GM23338 (cell line): Measurements from ENCODE around the gene BOK. TPM values are rescaled to one million over a fixed set of nuclear protein-coding genes. Genes with fewer than 3 reads are reported as not detected.

Source experiments
- ATAC-seq: fragments of 200-7000 bp; cut with Tn5 transposase; 3 replicates; pipeline ENCODE4 v1.9.1; 2020
- DNase-seq: peaks from one replicate; pipeline ENCODE4 v3.0.0-alpha.2; 2015; ENCODE audit warnings: low spot score
- H2AFZ ChIP-seq: fragments of 200-600 bp; sonication (generic); 2 replicates; pipeline ENCODE4 v1.8.0; 2016; ENCODE audit warnings: antibody characterized with exemption, mild to moderate bottlenecking, moderate library complexity
- H3F3A ChIP-seq: fragments of 200-600 bp; sonication (generic); replicated peaks from 2 replicates; pipeline ENCODE4 v1.8.0; 2017; ENCODE audit warnings: antibody characterized with exemption, mixed run types, low read depth
- H3K27ac ChIP-seq: fragments of 200-600 bp; sonication (generic); 2 replicates; pipeline ENCODE4 v1.6.1; 2016; ENCODE audit warnings: low read depth
- H3K27me3 ChIP-seq: fragments of 200-600 bp; sonication (generic); 2 replicates; pipeline ENCODE4 v1.8.0; 2016; ENCODE audit warnings: mild to moderate bottlenecking, mixed run types, moderate library complexity; ENCODE audit not compliant: insufficient read depth
- H3K36me3 ChIP-seq: fragments of 200-600 bp; sonication (generic); 2 replicates; pipeline ENCODE4 v1.8.0; 2016; ENCODE audit warnings: mild to moderate bottlenecking; ENCODE audit not compliant: insufficient read depth
- H3K4me1 ChIP-seq: fragments of 200-600 bp; sonication (generic); 2 replicates; pipeline ENCODE4 v1.8.0; 2016; ENCODE audit warnings: mild to moderate bottlenecking, moderate library complexity; ENCODE audit not compliant: insufficient read depth
- H3K4me2 ChIP-seq: fragments of 200-600 bp; sonication (generic); 2 replicates; pipeline ENCODE4 v1.7.1; 2017; ENCODE audit warnings: mixed run types
- H3K4me3 ChIP-seq: fragments of 200-600 bp; sonication (generic); 2 replicates; pipeline ENCODE4 v1.6.1; 2016; ENCODE audit warnings: mixed run types
- H3K79me2 ChIP-seq: fragments of 200-600 bp; sonication (generic); replicated peaks from 2 replicates; pipeline ENCODE4 v1.8.0; 2017; ENCODE audit warnings: mild to moderate bottlenecking; ENCODE audit not compliant: insufficient read depth
- H3K9me2 ChIP-seq: fragments of 200-600 bp; sonication (generic); 2 replicates; pipeline ENCODE4 v1.8.0; 2017; ENCODE audit not compliant: insufficient read depth
- H4K20me1 ChIP-seq: fragments of 200-600 bp; sonication (generic); replicated peaks from 2 replicates; pipeline ENCODE4 v1.8.0; 2017; ENCODE audit warnings: mild to moderate bottlenecking; ENCODE audit not compliant: insufficient read depth
- H3K27ac Mint-ChIP-seq: 2 replicates; pipeline ENCODE4 v1.8.0; 2020; ENCODE audit warnings: inconsistent platforms, mild to moderate bottlenecking, moderate library complexity, mixed read lengths
- H3K27me3 Mint-ChIP-seq: 3 replicates; pipeline ENCODE4 v1.8.0; 2022; ENCODE audit warnings: low read depth, mild to moderate bottlenecking, moderate library complexity, mixed read lengths, inconsistent platforms; ENCODE audit not compliant: insufficient read depth, poor library complexity
- H3K36me3 Mint-ChIP-seq: 3 replicates; pipeline ENCODE4 v1.8.0; 2021; ENCODE audit warnings: low read depth, mild to moderate bottlenecking, inconsistent platforms, moderate library complexity, mixed read lengths
- H3K4me1 Mint-ChIP-seq: 3 replicates; pipeline ENCODE4 v1.8.0; 2020; ENCODE audit warnings: mild to moderate bottlenecking, inconsistent platforms, mixed read lengths
- H3K4me3 Mint-ChIP-seq: 3 replicates; pipeline ENCODE4 v1.8.0; 2021; ENCODE audit warnings: moderate library complexity, mild to moderate bottlenecking, inconsistent platforms, mixed read lengths
- H3K9me3 Mint-ChIP-seq: 3 replicates; pipeline ENCODE4 v1.8.0; 2020; ENCODE audit warnings: moderate library complexity, mild to moderate bottlenecking, inconsistent platforms, mixed read lengths
- CREB1 ChIP-seq: fragments of 250-450 bp; sonication (Bioruptor Pico); IDR thresholded peaks from 2 replicates; pipeline ENCODE4 v1.5.0; 2020; ENCODE audit warnings: low read depth, mild to moderate bottlenecking, moderate library complexity
- EZH2 ChIP-seq: fragments of 200-600 bp; sonication (generic); IDR thresholded peaks from one replicate; pipeline ENCODE4 v1.8.0; 2017; ENCODE audit warnings: antibody characterized with exemption, mild to moderate bottlenecking, low read depth; ENCODE audit not compliant: unreplicated experiment
- EZH2phosphoT487 ChIP-seq: fragments of 200-600 bp; sonication (generic); IDR thresholded peaks from one replicate; pipeline ENCODE4 v1.8.1; 2018; ENCODE audit warnings: antibody characterized with exemption; ENCODE audit not compliant: unreplicated experiment
- JUNB ChIP-seq: IDR thresholded peaks from one replicate; pipeline ENCODE4 v1.6.1; 2016; ENCODE audit warnings: antibody characterized with exemption; ENCODE audit not compliant: unreplicated experiment
- POLR2AphosphoS5 ChIP-seq: IDR thresholded peaks from 2 replicates; pipeline ENCODE4 v1.6.1; 2016; ENCODE audit warnings: antibody characterized with exemption, low read depth
- polyA plus RNA-seq: library from polyadenylated mRNA; unstranded; fragments of >200 nt; fragmentation: Nextera tagmentation; extraction: Ambion mirVana; gene quantifications from 2 replicates; pipeline ENCODE4 v1.2.1, GENCODE V29; 2016
- total RNA-seq: library from RNA; depleted of rRNA; stranded (reverse); fragments of >200 nt; shearing (Covaris generic); gene quantifications from 2 replicates; pipeline ENCODE4 v1.2.3, GENCODE V29; 2014
- TF ChIP-seq, protein P1 (sequence below): IDR thresholded peaks from 2 replicates; pipeline ENCODE4 v1.6.1; 2016; ENCODE audit warnings: antibody characterized with exemption
- TF ChIP-seq, protein P2 (sequence below): IDR thresholded peaks from one replicate; pipeline ENCODE4 v1.6.1; 2018; ENCODE audit warnings: antibody characterized with exemption; ENCODE audit not compliant: unreplicated experiment

The BOK gene
- total and polyA plus RNA-seq, 2 experiments from 2014 or later, result 13.5 to 36.7 TPM

- H4K20me1 ChIP-seq, result peaks cover 14% of the 10 kb centered on the region
- no peaks in the 10 kb centered on the region for H3F3A ChIP-seq
- Mint-ChIP-seq H3K9me3 (peaks cover 23% of the 10 kb centered on the region), H3K4me1 (peaks cover 22% of the 10 kb centered on the region), H3K27me3 (peaks cover 27% of the 10 kb centered on the region), H3K27ac (no peak overlapping the region), H3K4me3 (peak overlapping the region; percentile 75), H3K36me3 (peaks cover 8% of the 10 kb centered on the region; the same call in 2 of the 3 replicates)
- peaks cover 4% of the 10 kb centered on the region for H3K79me2 ChIP-seq
- peaks cover 10% of the 10 kb centered on the region for H3K4me1 ChIP-seq
- H3K9me2 ChIP-seq, result no peaks in the 10 kb centered on the region
- H2AFZ ChIP-seq, result peak overlapping the region; percentile 66; the same call in 1 of the 2 replicates
- H3K36me3 ChIP-seq, result no peaks in the 10 kb centered on the region
- peaks cover 8% of the 10 kb centered on the region; the same call in 1 of the 2 replicates for H3K27me3 ChIP-seq
- H3K4me2 ChIP-seq, result peak overlapping the region; percentile 87
- ATAC-seq, result peak; percentile 63
- peak overlapping the region; percentile 82 for H3K4me3 ChIP-seq
- DNase-seq, result peak; percentile 75
- no peak overlapping the region for H3K27ac ChIP-seq
- TF ChIP-seq POLR2AphosphoS5, result peak; percentile 41
- TF ChIP-seq, protein P1, sequence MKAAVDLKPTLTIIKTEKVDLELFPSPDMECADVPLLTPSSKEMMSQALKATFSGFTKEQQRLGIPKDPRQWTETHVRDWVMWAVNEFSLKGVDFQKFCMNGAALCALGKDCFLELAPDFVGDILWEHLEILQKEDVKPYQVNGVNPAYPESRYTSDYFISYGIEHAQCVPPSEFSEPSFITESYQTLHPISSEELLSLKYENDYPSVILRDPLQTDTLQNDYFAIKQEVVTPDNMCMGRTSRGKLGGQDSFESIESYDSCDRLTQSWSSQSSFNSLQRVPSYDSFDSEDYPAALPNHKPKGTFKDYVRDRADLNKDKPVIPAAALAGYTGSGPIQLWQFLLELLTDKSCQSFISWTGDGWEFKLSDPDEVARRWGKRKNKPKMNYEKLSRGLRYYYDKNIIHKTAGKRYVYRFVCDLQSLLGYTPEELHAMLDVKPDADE, result no peak
- TF ChIP-seq EZH2phosphoT487, result no peak
These were observed 997 bp downstream of the BOK start for GRCh38 chr2:241559323-241560161.

- no peak overlapping the region for H2AFZ ChIP-seq
These were observed 1.8 kb downstream of the BOK start for GRCh38 chr2:241560162-241560882.

More at GRCh38 chr2:241560162-241560882, 1.8 kb downstream of the BOK start:
- peaks cover 20% of the 10 kb centered on the region for H3K4me1 Mint-ChIP-seq
- H3K4me1 ChIP-seq, result peaks cover 9% of the 10 kb centered on the region
- H3K4me3 ChIP-seq, result peak overlapping the region; percentile 82
- peak overlapping the region; percentile 87 for H3K4me2 ChIP-seq
- H3K27me3 Mint-ChIP-seq, result peaks cover 25% of the 10 kb centered on the region
- H3K9me2 ChIP-seq, result no peaks in the 10 kb centered on the region
- H4K20me1 ChIP-seq, result peaks cover 14% of the 10 kb centered on the region
- no peaks in the 10 kb centered on the region for H3K36me3 ChIP-seq
- H3K27ac Mint-ChIP-seq, result no peak overlapping the region
- peaks cover 8% of the 10 kb centered on the region; the same call in 2 of the 3 replicates for H3K36me3 Mint-ChIP-seq
- H3K9me3 Mint-ChIP-seq, result peaks cover 23% of the 10 kb centered on the region
- ATAC-seq (no peak), DNase-seq (no peak)
- peaks cover 4% of the 10 kb centered on the region for H3K79me2 ChIP-seq
- peak overlapping the region; percentile 75 for H3K4me3 Mint-ChIP-seq
- TF ChIP-seq CREB1 (CRISPR knock-in tag), result no peak
- TF ChIP-seq, protein P2, sequence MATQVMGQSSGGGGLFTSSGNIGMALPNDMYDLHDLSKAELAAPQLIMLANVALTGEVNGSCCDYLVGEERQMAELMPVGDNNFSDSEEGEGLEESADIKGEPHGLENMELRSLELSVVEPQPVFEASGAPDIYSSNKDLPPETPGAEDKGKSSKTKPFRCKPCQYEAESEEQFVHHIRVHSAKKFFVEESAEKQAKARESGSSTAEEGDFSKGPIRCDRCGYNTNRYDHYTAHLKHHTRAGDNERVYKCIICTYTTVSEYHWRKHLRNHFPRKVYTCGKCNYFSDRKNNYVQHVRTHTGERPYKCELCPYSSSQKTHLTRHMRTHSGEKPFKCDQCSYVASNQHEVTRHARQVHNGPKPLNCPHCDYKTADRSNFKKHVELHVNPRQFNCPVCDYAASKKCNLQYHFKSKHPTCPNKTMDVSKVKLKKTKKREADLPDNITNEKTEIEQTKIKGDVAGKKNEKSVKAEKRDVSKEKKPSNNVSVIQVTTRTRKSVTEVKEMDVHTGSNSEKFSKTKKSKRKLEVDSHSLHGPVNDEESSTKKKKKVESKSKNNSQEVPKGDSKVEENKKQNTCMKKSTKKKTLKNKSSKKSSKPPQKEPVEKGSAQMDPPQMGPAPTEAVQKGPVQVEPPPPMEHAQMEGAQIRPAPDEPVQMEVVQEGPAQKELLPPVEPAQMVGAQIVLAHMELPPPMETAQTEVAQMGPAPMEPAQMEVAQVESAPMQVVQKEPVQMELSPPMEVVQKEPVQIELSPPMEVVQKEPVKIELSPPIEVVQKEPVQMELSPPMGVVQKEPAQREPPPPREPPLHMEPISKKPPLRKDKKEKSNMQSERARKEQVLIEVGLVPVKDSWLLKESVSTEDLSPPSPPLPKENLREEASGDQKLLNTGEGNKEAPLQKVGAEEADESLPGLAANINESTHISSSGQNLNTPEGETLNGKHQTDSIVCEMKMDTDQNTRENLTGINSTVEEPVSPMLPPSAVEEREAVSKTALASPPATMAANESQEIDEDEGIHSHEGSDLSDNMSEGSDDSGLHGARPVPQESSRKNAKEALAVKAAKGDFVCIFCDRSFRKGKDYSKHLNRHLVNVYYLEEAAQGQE, result no peak
- TF ChIP-seq JUNB, result no peak
- no peak for TF ChIP-seq EZH2
- H3F3A ChIP-seq, result no peaks in the 10 kb centered on the region
- peaks cover 8% of the 10 kb centered on the region; the same call in 1 of the 2 replicates for H3K27me3 ChIP-seq
- H3K27ac ChIP-seq, result no peak overlapping the region
